ENCODE results near the gene DSCAML1.

Gene DSCAML1

GRCh38 chr11:117513666-117514065 lies 283.4 kb downstream of the DSCAML1 start:
- H3K4me3 ChIP-seq (ENCODE audit: low read depth, low read length): no peak overlapping the region
- no peak for DNase-seq (ENCODE audit: low read depth)
- TF ChIP-seq CTCF (IDR thresholded peaks at IDR 0.05; ENCODE audit: control insufficient read depth, extremely low read depth, insufficient read depth): no peak

- H3K4me3 ChIP-seq (ENCODE audit: low read depth, low read length): no peak overlapping the region
- TF ChIP-seq CTCF (IDR thresholded peaks at IDR 0.05; ENCODE audit: control insufficient read depth, extremely low read depth, insufficient read depth): no peak
- DNase-seq (ENCODE audit: low read depth): no peak
These were observed 285.0 kb downstream of the DSCAML1 start for GRCh38 chr11:117511931-117512539.

GRCh38 chr11:117511483-117511930 lies 285.5 kb downstream of the DSCAML1 start:
- no peak for TF ChIP-seq CTCF (IDR thresholded peaks at IDR 0.05; ENCODE audit: control insufficient read depth, extremely low read depth, insufficient read depth)
- no peak overlapping the region for H3K4me3 ChIP-seq (ENCODE audit: low read depth, low read length)
- no peak for DNase-seq (ENCODE audit: low read depth)

- H3K4me3 ChIP-seq (ENCODE audit: low read depth, low read length): no peak overlapping the region
- no peak for DNase-seq (ENCODE audit: low read depth)
- TF ChIP-seq CTCF (IDR thresholded peaks at IDR 0.05; ENCODE audit: control insufficient read depth, extremely low read depth, insufficient read depth): no peak
These were observed 286.4 kb downstream of the DSCAML1 start for GRCh38 chr11:117510646-117511045.

GRCh38 chr11:117509543-117509942 lies 287.5 kb downstream of the DSCAML1 start:
- TF ChIP-seq CTCF (IDR thresholded peaks at IDR 0.05; ENCODE audit: control insufficient read depth, extremely low read depth, insufficient read depth): no peak
- H3K4me3 ChIP-seq (ENCODE audit: low read depth, low read length): no peak overlapping the region

GRCh38 chr11:117506971-117507370 lies 290.0 kb downstream of the DSCAML1 start:
- no peak for TF ChIP-seq CTCF (IDR thresholded peaks at IDR 0.05; ENCODE audit: control insufficient read depth, extremely low read depth, insufficient read depth)
- no peak overlapping the region for H3K4me3 ChIP-seq (ENCODE audit: low read depth, low read length)

More at GRCh38 chr11:117509543-117509942, 287.5 kb downstream of the DSCAML1 start:
- DNase-seq (ENCODE audit: low read depth): no peak

More at GRCh38 chr11:117506971-117507370, 290.0 kb downstream of the DSCAML1 start:
- DNase-seq (ENCODE audit: low read depth): no peak
